ENCODE data around the gene P2RY6. TPM values are rescaled to one million over a fixed set of nuclear protein-coding genes. Genes with fewer than 3 reads are reported as not detected.
A peak's percentile ranks its signal among the peaks of the same experiment; 100 is the strongest.

The P2RY6 gene
- total RNA-seq, 2 donors from 2014 or later, result 0.31 to 0.37 TPM

DNA sequence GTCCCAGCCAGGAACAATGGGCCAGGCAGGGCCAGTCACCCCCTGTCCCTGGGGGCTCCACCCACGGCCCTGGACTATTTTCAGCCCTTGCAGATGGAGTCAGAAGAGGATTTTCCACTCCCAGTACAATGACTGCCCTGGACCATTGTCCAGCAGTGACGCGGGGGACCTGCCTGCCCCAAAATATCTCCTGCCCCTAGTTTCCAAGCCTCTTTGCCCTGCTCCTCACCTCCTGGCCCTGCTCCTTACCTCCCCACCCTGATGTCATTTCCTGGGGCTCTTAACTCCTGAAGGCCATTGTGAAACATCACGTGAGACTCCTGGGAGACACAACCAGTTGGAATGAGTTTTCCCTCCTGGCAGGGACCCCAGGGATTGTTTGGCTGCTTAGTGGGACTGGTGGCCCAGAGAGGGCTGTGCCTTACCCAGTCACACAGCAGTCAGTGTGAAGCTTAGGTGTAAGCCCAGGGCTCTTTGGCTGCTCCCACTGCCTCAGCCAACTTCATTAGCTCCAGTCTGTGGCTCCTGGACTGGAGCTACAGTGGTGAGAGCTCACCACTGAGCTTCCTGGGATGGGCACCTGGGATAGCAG, 31.9 kb upstream of the P2RY6 start:
- Mint-ChIP-seq H3K36me3 (ENCODE audit: low read depth) (no peaks in the 10 kb centered on the region), H3K4me3 (no peak overlapping the region), H3K9me3 (no peaks in the 10 kb centered on the region), H3K27me3 (ENCODE audit: insufficient read depth) (peaks cover 3% of the 10 kb centered on the region), H3K27ac (no peak overlapping the region), H3K4me1 (peaks cover 7% of the 10 kb centered on the region)
- no peak overlapping the region for H3K9ac ChIP-seq (ENCODE audit: extremely low read depth, low read length, poor library complexity, severe bottlenecking)
- 60 to 78% methylated on average over 1 to 4 of the region's 4 CpGs for WGBS, 2 experiments (ENCODE audit: insufficient coverage in 1 of 2, insufficient read length in 1 of 2)
- H3K27me3 ChIP-seq (ENCODE audit: control insufficient read depth, insufficient read depth, low read length, poor library complexity, severe bottlenecking), result no peaks in the 10 kb centered on the region
- H3K4me1 ChIP-seq (ENCODE audit: control insufficient read depth, insufficient read depth, low read length), result no peaks in the 10 kb centered on the region
- H3K4me3 ChIP-seq (ENCODE audit: low read length), result no peak overlapping the region
- H3K9me3 ChIP-seq (ENCODE audit: control insufficient read depth, low read length), result no peaks in the 10 kb centered on the region
- H3K36me3 ChIP-seq (ENCODE audit: control insufficient read depth, insufficient read depth, low read length), result no peaks in the 10 kb centered on the region
- TF ChIP-seq CTCF (conservative IDR thresholded peaks at IDR 0.05), result peak; percentile 27
- H3K27ac ChIP-seq (ENCODE audit: low read depth, low read length), result no peak overlapping the region
- peak; percentile 71 for DNase-seq

DNA sequence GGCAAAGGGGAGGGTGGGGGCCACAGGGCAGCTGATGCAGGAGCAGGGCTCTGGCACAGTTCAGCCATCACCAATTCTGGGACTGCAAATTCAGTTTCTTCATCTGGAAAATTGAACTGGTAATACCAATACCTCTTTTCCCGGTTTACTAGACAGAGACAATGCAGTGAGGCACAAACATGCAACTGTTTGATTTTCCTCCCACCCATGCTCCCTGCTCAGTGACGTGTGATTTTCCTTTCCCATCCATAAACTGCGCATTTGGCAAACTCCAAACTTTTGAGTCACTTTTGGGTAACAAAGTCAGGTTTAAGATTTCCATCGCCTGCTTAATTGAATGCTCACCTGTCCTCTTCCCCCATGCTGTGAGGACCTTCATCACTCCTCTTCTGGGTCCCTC, 30.8 kb upstream of the P2RY6 start:
- Histone ChIP-seq H3K9me3 (ENCODE audit: control insufficient read depth, low read length) (no peaks in the 10 kb centered on the region), H3K36me3 (ENCODE audit: control insufficient read depth, insufficient read depth, low read length) (no peaks in the 10 kb centered on the region), H3K4me1 (ENCODE audit: control insufficient read depth, insufficient read depth, low read length) (no peaks in the 10 kb centered on the region), H3K9ac (ENCODE audit: extremely low read depth, low read length, poor library complexity, severe bottlenecking) (no peak overlapping the region), H3K27ac (ENCODE audit: low read depth, low read length) (no peak overlapping the region), H3K4me3 (ENCODE audit: low read length) (no peak overlapping the region), H3K27me3 (ENCODE audit: control insufficient read depth, insufficient read depth, low read length, poor library complexity, severe bottlenecking) (no peaks in the 10 kb centered on the region)
- H3K36me3 Mint-ChIP-seq (ENCODE audit: low read depth), result no peaks in the 10 kb centered on the region
- DNase-seq, result no peak
- TF ChIP-seq CTCF (conservative IDR thresholded peaks at IDR 0.05), result no peak
- 87 to 90% methylated on average over 4 of the region's 4 CpGs for WGBS, 2 experiments (ENCODE audit: insufficient coverage in 1 of 2, insufficient read length in 1 of 2)
- H3K9me3 Mint-ChIP-seq, result no peaks in the 10 kb centered on the region
- no peak overlapping the region for H3K27ac Mint-ChIP-seq
- H3K27me3 Mint-ChIP-seq (ENCODE audit: insufficient read depth), result peaks cover 3% of the 10 kb centered on the region
- H3K4me3 Mint-ChIP-seq, result no peak overlapping the region
- peaks cover 11% of the 10 kb centered on the region for H3K4me1 Mint-ChIP-seq

DNA sequence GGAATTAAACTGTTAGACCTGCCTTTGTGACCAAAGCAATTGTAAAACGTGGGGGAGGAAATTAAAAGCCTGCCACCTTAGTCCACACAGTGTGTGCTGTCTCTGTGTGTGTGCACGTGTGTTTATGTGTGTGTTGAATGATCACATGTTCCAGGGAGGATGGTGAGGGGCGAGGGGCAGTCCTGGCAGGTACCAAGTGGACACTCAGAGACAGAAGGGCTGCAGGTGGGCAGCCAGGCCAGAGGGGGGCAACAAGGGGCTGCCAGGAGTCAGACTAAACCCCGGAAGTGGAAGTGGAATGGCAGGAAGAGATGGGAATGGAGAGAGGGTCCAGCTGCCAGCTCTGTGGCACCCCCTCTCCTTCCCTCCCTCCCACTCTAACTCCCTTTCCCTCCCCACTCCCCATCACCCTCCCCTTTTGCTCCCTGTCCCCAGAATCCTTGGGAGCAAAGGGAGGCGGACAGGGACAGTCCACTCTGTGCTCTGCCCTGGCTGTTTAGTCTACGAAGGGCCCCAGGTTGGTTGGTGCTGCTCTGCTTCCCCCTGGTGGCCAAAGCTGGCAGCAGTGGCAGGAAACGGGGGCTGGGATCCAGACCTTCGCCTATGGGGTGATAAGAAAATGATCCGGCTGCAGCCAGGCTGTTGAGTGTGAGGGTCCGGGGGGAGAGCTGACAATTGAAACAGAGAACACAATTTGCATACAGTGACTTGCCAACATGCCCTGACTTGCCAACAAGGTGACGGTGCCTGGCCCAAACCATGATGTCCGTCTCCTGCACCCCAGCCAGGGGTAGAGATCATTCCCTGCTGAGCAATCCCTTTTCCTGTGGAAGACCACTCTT, 29.7 kb upstream of the P2RY6 start:
- H3K27me3 Mint-ChIP-seq (ENCODE audit: insufficient read depth), result peaks cover 3% of the 10 kb centered on the region
- WGBS, 2 experiments (ENCODE audit: insufficient coverage in 1 of 2, insufficient read length in 1 of 2), result 49 to 53% methylated on average over 8 to 12 of the region's 12 CpGs
- no peaks in the 10 kb centered on the region for H3K36me3 ChIP-seq (ENCODE audit: control insufficient read depth, insufficient read depth, low read length)
- no peak overlapping the region for H3K9ac ChIP-seq (ENCODE audit: extremely low read depth, low read length, poor library complexity, severe bottlenecking)
- H3K9me3 ChIP-seq (ENCODE audit: control insufficient read depth, low read length), result no peaks in the 10 kb centered on the region
- H3K9me3 Mint-ChIP-seq, result no peaks in the 10 kb centered on the region
- H3K27ac ChIP-seq (ENCODE audit: low read depth, low read length), result no peak overlapping the region
- H3K4me3 ChIP-seq (ENCODE audit: low read length), result no peak overlapping the region
- H3K4me1 Mint-ChIP-seq, result peaks cover 11% of the 10 kb centered on the region
- peak; percentile 94 for TF ChIP-seq CTCF (conservative IDR thresholded peaks at IDR 0.05)
- peak; percentile 97 for DNase-seq
- no peaks in the 10 kb centered on the region for H3K36me3 Mint-ChIP-seq (ENCODE audit: low read depth)
- H3K27me3 ChIP-seq (ENCODE audit: control insufficient read depth, insufficient read depth, low read length, poor library complexity, severe bottlenecking), result no peaks in the 10 kb centered on the region
- H3K4me3 Mint-ChIP-seq, result peak overlapping the region; percentile 53
- H3K4me1 ChIP-seq (ENCODE audit: control insufficient read depth, insufficient read depth, low read length), result no peaks in the 10 kb centered on the region
- peak overlapping the region; percentile 30 for H3K27ac Mint-ChIP-seq
